ENCODE data around the gene RBMS2. TPM values are rescaled to one million over a fixed set of nuclear protein-coding genes. Genes with fewer than 3 reads are reported as not detected.

The RBMS2 gene
- total RNA-seq, 4 donors from 2014 or later: 4.1 to 11.0 (median 5.4) TPM

GRCh38 chr12:56622535-56622934 lies 100.9 kb downstream of the RBMS2 start:
- Histone ChIP-seq H3K4me3 (no peak overlapping the region), H3K27me3 (no peaks in the 10 kb centered on the region), H3K4me1 (peaks cover 43 to 63% of the 10 kb centered on the region in 2 donors), H3K9me3 (no peaks in the 10 kb centered on the region), H3K36me3 (peaks cover 0 to 11% of the 10 kb centered on the region in 2 donors), H3K27ac (no peak overlapping the region)
- ATAC-seq: no peak
- intact Hi-C loops (cut with DNase I; ENCODE audit: low total_unique reads): no loop called here
- no peak for DNase-seq
- in situ Hi-C loops (cut with MboI; ENCODE audit: low sequenced_read_pairs in 4 of 4): no loop called here
- TF ChIP-seq POLR2A (IDR thresholded peaks at IDR 0.05) (no peak), CTCF (IDR thresholded peaks at IDR 0.05 in 4 of 5, conservative IDR thresholded peaks at IDR 0.05 in 1 of 5) (no peak)

GRCh38 chr12:56626701-56627100 lies 105.1 kb downstream of the RBMS2 start:
- peaks cover 68% of the 10 kb centered on the region in 2 donors for H3K4me1 ChIP-seq
- intact Hi-C loops (cut with DNase I; ENCODE audit: low total_unique reads) (no loop called here), in situ Hi-C loops (cut with MboI; ENCODE audit: low sequenced_read_pairs in 4 of 4) (loop anchor here in 1 of 4 donors (25.0 kb wide), 1 partner anchor 886 kb away; the partner anchor contains the start of genes DDIT3 and MBD6)
- H3K27ac ChIP-seq: peak overlapping the region in 2 of 4 donors; percentile 25 to 100
- H3K4me3 ChIP-seq: no peak overlapping the region
- ATAC-seq: no peak
- DNase-seq: no peak
- peaks cover 0 to 7% of the 10 kb centered on the region in 2 donors for H3K36me3 ChIP-seq
- TF ChIP-seq CTCF (IDR thresholded peaks at IDR 0.05 in 4 of 5, conservative IDR thresholded peaks at IDR 0.05 in 1 of 5) (no peak), POLR2A (IDR thresholded peaks at IDR 0.05) (no peak)
- no peaks in the 10 kb centered on the region for H3K9me3 ChIP-seq
- H3K27me3 ChIP-seq: no peaks in the 10 kb centered on the region

GRCh38 chr12:56628671-56629458 lies 107.2 kb downstream of the RBMS2 start:
- H3K4me1 ChIP-seq: peaks cover 74 to 76% of the 10 kb centered on the region in 2 donors
- peak; percentile 52 to 75 for DNase-seq
- H3K27ac ChIP-seq: peak overlapping the region; percentile 96 to 100 (median 98)
- TF ChIP-seq CTCF (IDR thresholded peaks at IDR 0.05 in 4 of 5, conservative IDR thresholded peaks at IDR 0.05 in 1 of 5): no peak
- peak; percentile 26 to 36 for TF ChIP-seq POLR2A (IDR thresholded peaks at IDR 0.05)
- in situ Hi-C loops (cut with MboI; ENCODE audit: low sequenced_read_pairs in 4 of 4): loop anchor here in 1 of 4 donors (25.0 kb wide), 1 partner anchor 883 kb away; the partner anchor contains the start of genes DDIT3 and MBD6
- peaks cover 0 to 7% of the 10 kb centered on the region in 2 donors for H3K36me3 ChIP-seq
- H3K4me3 ChIP-seq: peak overlapping the region; percentile 95 to 100 (median 99)
- intact Hi-C loops (cut with DNase I; ENCODE audit: low total_unique reads): no loop called here
- no peaks in the 10 kb centered on the region for H3K27me3 ChIP-seq
- ATAC-seq: peak; percentile 53 to 68
- H3K9me3 ChIP-seq: no peaks in the 10 kb centered on the region

GRCh38 chr12:56629459-56630179 lies 108.0 kb downstream of the RBMS2 start:
- H3K4me1 ChIP-seq: peaks cover 73% of the 10 kb centered on the region in 2 donors
- no peak for TF ChIP-seq POLR2A (IDR thresholded peaks at IDR 0.05)
- TF ChIP-seq CTCF (IDR thresholded peaks at IDR 0.05 in 4 of 5, conservative IDR thresholded peaks at IDR 0.05 in 1 of 5): no peak
- DNase-seq (no peak), ATAC-seq (peak; percentile 42 to 45)
- intact Hi-C loops (cut with DNase I; ENCODE audit: low total_unique reads): loop anchor here (2.0 to 10.0 kb wide), 5 partner anchors 109 to 905 kb away; partner anchors contain the start of genes CD63, COQ10A, DDIT3 and MBD6
- peak overlapping the region; percentile 95 to 100 (median 99) for H3K4me3 ChIP-seq
- H3K36me3 ChIP-seq: peaks cover 0 to 7% of the 10 kb centered on the region in 2 donors
- H3K27ac ChIP-seq: peak overlapping the region; percentile 96 to 100 (median 98)
- no peaks in the 10 kb centered on the region for H3K9me3 ChIP-seq
- in situ Hi-C loops (cut with MboI; ENCODE audit: low sequenced_read_pairs in 4 of 4): loop anchor here in 2 of 4 donors (10.0 to 25.0 kb wide), 2 partner anchors 95 to 883 kb away; partner anchors contain the start of genes DDIT3 (in 1 of the 2), MBD6 (in 1 of the 2) and NACA (in 1 of the 2)
- H3K27me3 ChIP-seq: no peaks in the 10 kb centered on the region
